H1 (cell line): ENCODE results near the gene TRIM24. TPM values are rescaled to one million over a fixed set of nuclear protein-coding genes. Genes with fewer than 3 reads are reported as not detected.

Experiments
- ASH2L ChIP-seq: fragments of 200-600, 300-600 bp; sonication (generic); IDR thresholded peaks from one replicate; pipeline ENCODE4 v1.7.1; 2017; ENCODE audit warnings: low read length
- BACH1 ChIP-seq: IDR thresholded peaks from 2 replicates; pipeline ENCODE4 v1.6.1; 2012; ENCODE audit warnings: low read length, improper control_type of control experiment
- CHD2 ChIP-seq: IDR thresholded peaks from 2 replicates; pipeline ENCODE4 v1.6.1; 2012; ENCODE audit warnings: low read length, improper control_type of control experiment
- JUN ChIP-seq: IDR thresholded peaks from 2 replicates; pipeline ENCODE4 v1.6.1; 2011; ENCODE audit warnings: low read depth, mild to moderate bottlenecking, improper control_type of control experiment, low read length
- JUND ChIP-seq: IDR thresholded peaks from 2 replicates; pipeline ENCODE4 v1.6.1; 2011; ENCODE audit warnings: mild to moderate bottlenecking, improper control_type of control experiment, low read length
- KDM5A ChIP-seq: fragments of 200-600 bp; IDR thresholded peaks from 2 replicates; pipeline ENCODE4 v1.7.1; 2012; ENCODE audit warnings: mild to moderate bottlenecking, low read length, inconsistent platforms, mixed read lengths
- POLR2AphosphoS5 ChIP-seq: IDR thresholded peaks from 2 replicates; pipeline ENCODE4 v1.6.1; 2011; ENCODE audit warnings: low read depth, low read length
- RXRA ChIP-seq: IDR thresholded peaks from 2 replicates; pipeline ENCODE4 v1.6.1; 2011; ENCODE audit warnings: low read depth, mild to moderate bottlenecking, low read length, moderate library complexity; ENCODE audit not compliant: insufficient read depth
- TAF7 ChIP-seq: optimal IDR thresholded peaks from 2 replicates; pipeline ENCODE3; 2011; ENCODE audit warnings: low read depth, mild to moderate bottlenecking, inconsistent platforms, low read length, moderate library complexity, borderline replicate concordance
- TBP ChIP-seq: IDR thresholded peaks from 2 replicates; pipeline ENCODE4 v1.6.1; 2011; ENCODE audit warnings: low read depth, low read length, improper control_type of control experiment
- TCF12 ChIP-seq: IDR thresholded peaks from 2 replicates; pipeline ENCODE4 v1.6.1; 2011; ENCODE audit warnings: low read depth, mild to moderate bottlenecking, low read length
- polyA plus RNA-seq, 7 experiments: library from polyadenylated mRNA; depleted of rRNA in 3 of 7; stranded (reverse) in 5 of 7; unstranded in 2 of 7; fragments of >200 nt in 5 of 7; fragments of 200-250 nt in 2 of 7; gene quantifications; 1 replicate in 5 of 7; 2 replicates in 1 of 7; 4 replicates in 1 of 7; pipeline versions ENCODE4 v1.2.1 to v1.2.3, GENCODE V29; 2011 to 2013; ENCODE audit warnings: missing spikeins in 2 of 7, mixed read lengths in 2 of 7
- total RNA-seq: library from RNA; stranded (reverse); fragmentation: NEBNext Ultra II Directional; extraction: Animal tissue kit (Norgen Biotek cat#: 25700); gene quantifications from 2 replicates; pipeline ENCODE4 v1.2.1, GENCODE V29; 2021
- TF ChIP-seq, protein P1 (sequence below): fragments of 300-600 bp; sonication (generic); IDR thresholded peaks from 2 replicates; pipeline ENCODE4 v1.7.1; 2012; ENCODE audit warnings: low read length, moderate library complexity, mild to moderate bottlenecking, inconsistent platforms; ENCODE audit not compliant: insufficient replicate concordance
- TF ChIP-seq, protein P2 (sequence below): IDR thresholded peaks from 2 replicates; pipeline ENCODE4 v1.6.1; 2012; ENCODE audit warnings: inconsistent platforms

The TRIM24 gene
- total and polyA plus RNA-seq, 2 of the 8 experiments (the other 6 are each of a cell fraction or from before 2014, with no cell fraction given), result 67.6 to 149 TPM

DNA sequence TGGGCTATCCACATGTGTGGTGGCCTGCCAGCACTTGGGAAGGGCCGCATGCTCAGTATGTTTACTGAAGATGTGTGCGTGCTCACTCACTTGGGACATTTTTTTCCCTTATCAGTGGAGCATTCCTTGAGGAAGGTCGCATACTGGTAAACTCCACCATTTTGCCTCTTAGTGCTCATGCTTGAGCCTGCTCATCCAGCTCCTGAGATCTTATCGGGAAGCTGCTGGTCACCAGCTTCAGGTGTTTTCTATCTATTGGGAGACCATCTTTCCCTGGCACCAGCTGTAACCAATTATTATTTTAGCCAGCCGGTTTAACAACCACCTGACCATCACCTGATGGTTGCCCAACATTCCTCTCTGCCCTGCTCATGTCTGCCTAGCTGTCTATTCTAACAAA lies 35.0 kb upstream of the TRIM24 start (continued):
- TF ChIP-seq, protein P1, sequence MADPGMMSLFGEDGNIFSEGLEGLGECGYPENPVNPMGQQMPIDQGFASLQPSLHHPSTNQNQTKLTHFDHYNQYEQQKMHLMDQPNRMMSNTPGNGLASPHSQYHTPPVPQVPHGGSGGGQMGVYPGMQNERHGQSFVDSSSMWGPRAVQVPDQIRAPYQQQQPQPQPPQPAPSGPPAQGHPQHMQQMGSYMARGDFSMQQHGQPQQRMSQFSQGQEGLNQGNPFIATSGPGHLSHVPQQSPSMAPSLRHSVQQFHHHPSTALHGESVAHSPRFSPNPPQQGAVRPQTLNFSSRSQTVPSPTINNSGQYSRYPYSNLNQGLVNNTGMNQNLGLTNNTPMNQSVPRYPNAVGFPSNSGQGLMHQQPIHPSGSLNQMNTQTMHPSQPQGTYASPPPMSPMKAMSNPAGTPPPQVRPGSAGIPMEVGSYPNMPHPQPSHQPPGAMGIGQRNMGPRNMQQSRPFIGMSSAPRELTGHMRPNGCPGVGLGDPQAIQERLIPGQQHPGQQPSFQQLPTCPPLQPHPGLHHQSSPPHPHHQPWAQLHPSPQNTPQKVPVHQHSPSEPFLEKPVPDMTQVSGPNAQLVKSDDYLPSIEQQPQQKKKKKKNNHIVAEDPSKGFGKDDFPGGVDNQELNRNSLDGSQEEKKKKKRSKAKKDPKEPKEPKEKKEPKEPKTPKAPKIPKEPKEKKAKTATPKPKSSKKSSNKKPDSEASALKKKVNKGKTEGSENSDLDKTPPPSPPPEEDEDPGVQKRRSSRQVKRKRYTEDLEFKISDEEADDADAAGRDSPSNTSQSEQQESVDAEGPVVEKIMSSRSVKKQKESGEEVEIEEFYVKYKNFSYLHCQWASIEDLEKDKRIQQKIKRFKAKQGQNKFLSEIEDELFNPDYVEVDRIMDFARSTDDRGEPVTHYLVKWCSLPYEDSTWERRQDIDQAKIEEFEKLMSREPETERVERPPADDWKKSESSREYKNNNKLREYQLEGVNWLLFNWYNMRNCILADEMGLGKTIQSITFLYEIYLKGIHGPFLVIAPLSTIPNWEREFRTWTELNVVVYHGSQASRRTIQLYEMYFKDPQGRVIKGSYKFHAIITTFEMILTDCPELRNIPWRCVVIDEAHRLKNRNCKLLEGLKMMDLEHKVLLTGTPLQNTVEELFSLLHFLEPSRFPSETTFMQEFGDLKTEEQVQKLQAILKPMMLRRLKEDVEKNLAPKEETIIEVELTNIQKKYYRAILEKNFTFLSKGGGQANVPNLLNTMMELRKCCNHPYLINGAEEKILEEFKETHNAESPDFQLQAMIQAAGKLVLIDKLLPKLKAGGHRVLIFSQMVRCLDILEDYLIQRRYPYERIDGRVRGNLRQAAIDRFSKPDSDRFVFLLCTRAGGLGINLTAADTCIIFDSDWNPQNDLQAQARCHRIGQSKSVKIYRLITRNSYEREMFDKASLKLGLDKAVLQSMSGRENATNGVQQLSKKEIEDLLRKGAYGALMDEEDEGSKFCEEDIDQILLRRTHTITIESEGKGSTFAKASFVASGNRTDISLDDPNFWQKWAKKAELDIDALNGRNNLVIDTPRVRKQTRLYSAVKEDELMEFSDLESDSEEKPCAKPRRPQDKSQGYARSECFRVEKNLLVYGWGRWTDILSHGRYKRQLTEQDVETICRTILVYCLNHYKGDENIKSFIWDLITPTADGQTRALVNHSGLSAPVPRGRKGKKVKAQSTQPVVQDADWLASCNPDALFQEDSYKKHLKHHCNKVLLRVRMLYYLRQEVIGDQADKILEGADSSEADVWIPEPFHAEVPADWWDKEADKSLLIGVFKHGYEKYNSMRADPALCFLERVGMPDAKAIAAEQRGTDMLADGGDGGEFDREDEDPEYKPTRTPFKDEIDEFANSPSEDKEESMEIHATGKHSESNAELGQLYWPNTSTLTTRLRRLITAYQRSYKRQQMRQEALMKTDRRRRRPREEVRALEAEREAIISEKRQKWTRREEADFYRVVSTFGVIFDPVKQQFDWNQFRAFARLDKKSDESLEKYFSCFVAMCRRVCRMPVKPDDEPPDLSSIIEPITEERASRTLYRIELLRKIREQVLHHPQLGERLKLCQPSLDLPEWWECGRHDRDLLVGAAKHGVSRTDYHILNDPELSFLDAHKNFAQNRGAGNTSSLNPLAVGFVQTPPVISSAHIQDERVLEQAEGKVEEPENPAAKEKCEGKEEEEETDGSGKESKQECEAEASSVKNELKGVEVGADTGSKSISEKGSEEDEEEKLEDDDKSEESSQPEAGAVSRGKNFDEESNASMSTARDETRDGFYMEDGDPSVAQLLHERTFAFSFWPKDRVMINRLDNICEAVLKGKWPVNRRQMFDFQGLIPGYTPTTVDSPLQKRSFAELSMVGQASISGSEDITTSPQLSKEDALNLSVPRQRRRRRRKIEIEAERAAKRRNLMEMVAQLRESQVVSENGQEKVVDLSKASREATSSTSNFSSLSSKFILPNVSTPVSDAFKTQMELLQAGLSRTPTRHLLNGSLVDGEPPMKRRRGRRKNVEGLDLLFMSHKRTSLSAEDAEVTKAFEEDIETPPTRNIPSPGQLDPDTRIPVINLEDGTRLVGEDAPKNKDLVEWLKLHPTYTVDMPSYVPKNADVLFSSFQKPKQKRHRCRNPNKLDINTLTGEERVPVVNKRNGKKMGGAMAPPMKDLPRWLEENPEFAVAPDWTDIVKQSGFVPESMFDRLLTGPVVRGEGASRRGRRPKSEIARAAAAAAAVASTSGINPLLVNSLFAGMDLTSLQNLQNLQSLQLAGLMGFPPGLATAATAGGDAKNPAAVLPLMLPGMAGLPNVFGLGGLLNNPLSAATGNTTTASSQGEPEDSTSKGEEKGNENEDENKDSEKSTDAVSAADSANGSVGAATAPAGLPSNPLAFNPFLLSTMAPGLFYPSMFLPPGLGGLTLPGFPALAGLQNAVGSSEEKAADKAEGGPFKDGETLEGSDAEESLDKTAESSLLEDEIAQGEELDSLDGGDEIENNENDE, result no peak
- TF ChIP-seq TCF12 (no peak), BACH1 (no peak), POLR2AphosphoS5 (no peak), JUND (no peak), CHD2 (no peak), KDM5A (no peak), JUN (no peak), TAF7 (no peak), ASH2L (no peak), TBP (no peak), RXRA (no peak)
- TF ChIP-seq, protein P2, sequence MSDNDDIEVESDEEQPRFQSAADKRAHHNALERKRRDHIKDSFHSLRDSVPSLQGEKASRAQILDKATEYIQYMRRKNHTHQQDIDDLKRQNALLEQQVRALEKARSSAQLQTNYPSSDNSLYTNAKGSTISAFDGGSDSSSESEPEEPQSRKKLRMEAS, result no peak
